H1 (cell line): ENCODE measurements around the gene KCNMB4. TPM values are rescaled to one million over a fixed set of nuclear protein-coding genes. Genes with fewer than 3 reads are reported as not detected.

Experiments used
- EP300 ChIP-seq, 2 experiments: IDR thresholded peaks; 1 replicate in 1 of 2; 2 replicates in 1 of 2; pipeline ENCODE4 v1.6.1; 2011 to 2012; ENCODE audit warnings: low read depth in 2 of 2, low read length in 2 of 2, mild to moderate bottlenecking in 2 of 2, borderline replicate concordance in 1 of 2, inconsistent platforms in 1 of 2, moderate library complexity in 1 of 2
- ZNF274 ChIP-seq: IDR thresholded peaks from 2 replicates; pipeline ENCODE4 v1.7.0; 2012; ENCODE audit warnings: low read length, borderline replicate concordance; ENCODE audit errors: extremely low read depth
- polyA plus RNA-seq, 7 experiments: library from polyadenylated mRNA; depleted of rRNA in 3 of 7; stranded (reverse) in 5 of 7; unstranded in 2 of 7; fragments of >200 nt in 5 of 7; fragments of 200-250 nt in 2 of 7; gene quantifications; 1 replicate in 5 of 7; 2 replicates in 1 of 7; 4 replicates in 1 of 7; pipeline versions ENCODE4 v1.2.1 to v1.2.3, GENCODE V29; 2011 to 2013; ENCODE audit warnings: missing spikeins in 2 of 7, mixed read lengths in 2 of 7
- total RNA-seq: library from RNA; stranded (reverse); fragmentation: NEBNext Ultra II Directional; extraction: Animal tissue kit (Norgen Biotek cat#: 25700); gene quantifications from 2 replicates; pipeline ENCODE4 v1.2.1, GENCODE V29; 2021

Gene KCNMB4
- total and polyA plus RNA-seq, 2 of the 8 experiments (the other 6 are each of a cell fraction or from before 2014, with no cell fraction given): 10.9 to 16.0 TPM

DNA sequence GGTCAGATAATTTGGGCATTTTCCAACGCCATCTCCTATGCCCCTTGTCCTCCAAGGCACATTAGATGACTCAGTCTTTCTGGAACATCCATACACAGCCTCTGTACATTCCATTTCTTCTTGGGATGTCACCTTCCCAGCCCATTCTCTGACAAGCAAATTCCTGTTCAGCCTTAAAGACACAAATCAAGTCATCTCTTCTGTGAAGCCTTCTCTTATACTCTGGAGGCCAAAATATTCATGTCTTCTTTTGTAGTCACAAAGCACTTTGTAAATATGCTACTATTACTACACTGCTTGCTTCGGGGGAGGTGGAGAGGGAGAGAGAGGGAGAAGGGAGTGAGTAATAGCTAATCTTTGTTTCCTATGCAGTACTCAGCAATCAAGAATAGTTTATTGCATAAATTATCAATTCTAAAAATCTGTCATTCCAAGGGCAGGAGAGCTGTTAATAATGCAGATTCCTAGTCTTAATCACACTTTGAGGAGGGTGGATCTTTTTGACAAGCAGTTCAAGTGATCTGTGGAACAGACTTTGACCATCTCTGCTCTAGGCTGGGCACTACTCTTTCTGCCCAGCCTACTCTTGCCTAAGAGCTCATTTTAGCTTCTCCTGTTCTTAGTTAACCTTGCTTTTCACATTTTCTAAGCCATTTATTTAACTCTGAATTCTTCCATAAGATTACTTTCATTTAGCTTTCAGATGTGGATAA, 27.9 kb downstream of the KCNMB4 start (continued):
- TF ChIP-seq ZNF274 (no peak), EP300 (IDR thresholded peaks at IDR 0.05; ENCODE audit: borderline replicate concordance in 1 of 2, low read depth in 2 of 2, low read length in 2 of 2) (no peak)
